Liver (tissue), 3 donors: ENCODE data around the gene PDLIM3.

ENCODE experiments used
- ATF3 ChIP-seq: IDR thresholded peaks from 2 replicates; pipeline ENCODE4 v1.6.1; 2016; ENCODE audit warnings: antibody characterized with exemption
- CTCF ChIP-seq: fragments of 150-350 bp; IDR thresholded peaks from 2 replicates; pipeline ENCODE4 v1.5.1; 2017; ENCODE audit warnings: improper control_type of control experiment, low read depth, low read length; ENCODE audit not compliant: missing input control
- EGR1 ChIP-seq, 2 donors: IDR thresholded peaks; 2 replicates each; pipeline ENCODE4 v1.6.1; 2016 to 2018; ENCODE audit warnings: antibody characterized with exemption in 2 of 2, low read depth in 2 of 2
- FOXA1 ChIP-seq: IDR thresholded peaks from 2 replicates; pipeline ENCODE4 v1.6.1; 2016; ENCODE audit warnings: antibody characterized with exemption
- GABPA ChIP-seq, 2 donors: IDR thresholded peaks in 1 of 2; conservative IDR thresholded peaks in 1 of 2; 2 replicates each; pipeline ENCODE4 v1.6.1; 2016; ENCODE audit warnings: antibody characterized with exemption in 2 of 2, mild to moderate bottlenecking in 1 of 2, moderate library complexity in 1 of 2
- MAX ChIP-seq: IDR thresholded peaks from 2 replicates; pipeline ENCODE4 v1.6.1; 2016; ENCODE audit warnings: antibody characterized with exemption
- RAD21 ChIP-seq, 2 donors: IDR thresholded peaks; 2 replicates each; pipeline ENCODE4 v1.6.1; 2016; ENCODE audit warnings: antibody characterized with exemption in 2 of 2, mild to moderate bottlenecking in 2 of 2
- TAF1 ChIP-seq: conservative IDR thresholded peaks from 2 replicates; pipeline ENCODE4 v1.6.1; 2016; ENCODE audit warnings: antibody characterized with exemption, mild to moderate bottlenecking
- YY1 ChIP-seq: IDR thresholded peaks from 2 replicates; pipeline ENCODE4 v1.6.1; 2016; ENCODE audit warnings: antibody characterized with exemption, mild to moderate bottlenecking
- ZBTB33 ChIP-seq: IDR thresholded peaks from 2 replicates; pipeline ENCODE4 v1.6.1; 2016; ENCODE audit warnings: antibody characterized with exemption
- TF ChIP-seq, protein P1 (sequence below): IDR thresholded peaks from 2 replicates; pipeline ENCODE4 v1.6.1; 2016; ENCODE audit warnings: antibody characterized with exemption, mild to moderate bottlenecking
- donor health status: healthy.
- donor health status: healthy.

DNA sequence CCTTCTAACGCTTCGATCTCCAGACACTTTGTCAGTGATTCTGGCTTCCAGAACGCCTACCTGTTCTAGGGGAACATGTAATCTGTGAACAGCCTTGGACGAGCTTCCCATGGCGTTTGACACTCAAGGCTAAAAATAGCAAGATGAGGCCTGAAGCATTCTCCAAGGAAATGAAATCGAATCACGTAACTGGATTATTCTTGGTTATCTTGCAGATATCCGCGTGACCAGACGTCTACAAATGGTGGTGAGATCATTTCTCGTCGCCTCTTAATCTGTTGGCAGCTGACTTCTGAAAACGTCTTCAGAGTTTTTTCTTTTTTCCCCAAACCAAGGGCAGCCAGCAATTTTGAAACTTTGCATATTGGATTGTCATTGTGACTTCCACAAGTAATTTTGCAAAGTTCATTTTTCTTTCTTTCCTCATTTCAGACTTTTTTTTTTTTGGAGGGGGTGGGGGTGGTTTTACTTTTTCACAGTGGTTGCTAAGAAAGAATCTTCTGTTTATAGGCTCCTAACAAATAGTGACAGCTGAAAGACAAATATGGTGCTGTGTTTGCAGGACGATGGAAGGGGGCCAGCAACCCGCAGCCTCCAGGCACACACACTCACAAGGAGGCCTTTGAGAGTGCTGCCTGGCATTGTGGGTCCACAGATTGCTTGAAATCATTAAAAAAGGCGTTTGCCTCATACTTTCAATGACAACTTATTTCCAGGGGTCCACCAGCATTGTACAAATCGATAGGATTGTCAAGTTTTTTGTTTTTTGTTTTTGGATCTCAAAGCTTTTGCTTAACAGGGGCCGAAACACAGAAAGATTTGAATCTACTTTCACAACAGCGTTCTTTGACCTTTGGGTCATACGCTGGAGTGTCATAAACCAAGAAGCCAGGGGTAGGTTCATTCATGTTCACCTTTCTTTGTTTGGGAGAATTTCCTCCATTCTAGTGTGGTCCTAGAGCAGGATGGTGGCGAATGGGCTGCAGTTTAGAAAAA lies 32.4 kb upstream of the PDLIM3 start:
- TF ChIP-seq CTCF (no peak), TAF1 (no peak), FOXA1 (no peak), YY1 (peak; percentile 20), RAD21 (IDR thresholded peaks at IDR 0.05) (no peak), MAX (no peak), ATF3 (no peak), EGR1 (IDR thresholded peaks at IDR 0.05; ENCODE audit: low read depth in 2 of 2) (no peak), ZBTB33 (no peak), GABPA (IDR thresholded peaks at IDR 0.05 in 1 of 2, conservative IDR thresholded peaks at IDR 0.05 in 1 of 2) (no peak)
- TF ChIP-seq, protein P1, sequence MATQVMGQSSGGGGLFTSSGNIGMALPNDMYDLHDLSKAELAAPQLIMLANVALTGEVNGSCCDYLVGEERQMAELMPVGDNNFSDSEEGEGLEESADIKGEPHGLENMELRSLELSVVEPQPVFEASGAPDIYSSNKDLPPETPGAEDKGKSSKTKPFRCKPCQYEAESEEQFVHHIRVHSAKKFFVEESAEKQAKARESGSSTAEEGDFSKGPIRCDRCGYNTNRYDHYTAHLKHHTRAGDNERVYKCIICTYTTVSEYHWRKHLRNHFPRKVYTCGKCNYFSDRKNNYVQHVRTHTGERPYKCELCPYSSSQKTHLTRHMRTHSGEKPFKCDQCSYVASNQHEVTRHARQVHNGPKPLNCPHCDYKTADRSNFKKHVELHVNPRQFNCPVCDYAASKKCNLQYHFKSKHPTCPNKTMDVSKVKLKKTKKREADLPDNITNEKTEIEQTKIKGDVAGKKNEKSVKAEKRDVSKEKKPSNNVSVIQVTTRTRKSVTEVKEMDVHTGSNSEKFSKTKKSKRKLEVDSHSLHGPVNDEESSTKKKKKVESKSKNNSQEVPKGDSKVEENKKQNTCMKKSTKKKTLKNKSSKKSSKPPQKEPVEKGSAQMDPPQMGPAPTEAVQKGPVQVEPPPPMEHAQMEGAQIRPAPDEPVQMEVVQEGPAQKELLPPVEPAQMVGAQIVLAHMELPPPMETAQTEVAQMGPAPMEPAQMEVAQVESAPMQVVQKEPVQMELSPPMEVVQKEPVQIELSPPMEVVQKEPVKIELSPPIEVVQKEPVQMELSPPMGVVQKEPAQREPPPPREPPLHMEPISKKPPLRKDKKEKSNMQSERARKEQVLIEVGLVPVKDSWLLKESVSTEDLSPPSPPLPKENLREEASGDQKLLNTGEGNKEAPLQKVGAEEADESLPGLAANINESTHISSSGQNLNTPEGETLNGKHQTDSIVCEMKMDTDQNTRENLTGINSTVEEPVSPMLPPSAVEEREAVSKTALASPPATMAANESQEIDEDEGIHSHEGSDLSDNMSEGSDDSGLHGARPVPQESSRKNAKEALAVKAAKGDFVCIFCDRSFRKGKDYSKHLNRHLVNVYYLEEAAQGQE = no peak
